GM18519 (cell line): ENCODE measurements around the gene PTCD1.

Experiments used
- ATAC-seq: cut with Tn5 transposase; IDR thresholded peaks from one replicate; pipeline ENCODE4 v1.9.1; 2021; ENCODE audit warnings: mild to moderate bottlenecking, moderate library complexity; ENCODE audit not compliant: unreplicated experiment, low FRiP score

Gene PTCD1

GRCh38 chr7:99410635-99411034 is 28.0 kb downstream of the PTCD1 start:
- no peak for ATAC-seq

GRCh38 chr7:99409806-99410205 is 28.8 kb downstream of the PTCD1 start:
- ATAC-seq = no peak

- ATAC-seq = no peak
Measured at GRCh38 chr7:99409192-99409572, 29.4 kb downstream of the PTCD1 start.

- ATAC-seq = peak; percentile 73
Measured at GRCh38 chr7:99408379-99409191, 30.0 kb downstream of the PTCD1 start, which contains the start of the genes BUD31 and PDAP1. TSS of gene BUD31 (plus strand) at chr7:99408969. CDS start at chr7:99411093, 2,124 bp downstream. TSS of gene PDAP1 (minus strand) at chr7:99408597. CDS start at chr7:99408548, 49 bp downstream.

GRCh38 chr7:99407872-99408378 is 30.7 kb downstream of the PTCD1 start:
- no peak for ATAC-seq

- ATAC-seq = no peak
Measured at GRCh38 chr7:99406557-99406956, 32.0 kb downstream of the PTCD1 start.

- ATAC-seq = no peak
Measured at GRCh38 chr7:99404977-99405320, 33.6 kb downstream of the PTCD1 start.

GRCh38 chr7:99404235-99404976 is 34.2 kb downstream of the PTCD1 start:
- no peak for ATAC-seq

GRCh38 chr7:99403764-99404163 is 34.8 kb downstream of the PTCD1 start:
- no peak for ATAC-seq

- no peak for ATAC-seq
Measured at GRCh38 chr7:99402854-99403253, 35.7 kb downstream of the PTCD1 start.

GRCh38 chr7:99399597-99399996 is 39.0 kb downstream of the PTCD1 start:
- ATAC-seq = no peak

GRCh38 chr7:99398891-99399445 is 39.6 kb downstream of the PTCD1 start:
- ATAC-seq = no peak

GRCh38 chr7:99397297-99397983 is 41.2 kb downstream of the PTCD1 start:
- no peak for ATAC-seq

GRCh38 chr7:99396418-99397296 is 41.9 kb downstream of the PTCD1 start:
- no peak for ATAC-seq

- no peak for ATAC-seq
Measured at GRCh38 chr7:99395616-99396327, 42.8 kb downstream of the PTCD1 start.

GRCh38 chr7:99394188-99394502 is 44.5 kb downstream of the PTCD1 start:
- no peak for ATAC-seq

- no peak for ATAC-seq
Measured at GRCh38 chr7:99393355-99394187, 45.0 kb downstream of the PTCD1 start.

GRCh38 chr7:99392659-99393354 is 45.8 kb downstream of the PTCD1 start:
- ATAC-seq = peak; percentile 39
